ENCODE results near the gene ATP10A.

GRCh38 chr15:25777037-25777436, 86.1 kb downstream of the ATP10A start:
- no peak for TF ChIP-seq CTCF (IDR thresholded peaks at IDR 0.05)
- TF ChIP-seq POLR2AphosphoS5 (IDR thresholded peaks at IDR 0.05) = no peak
